ENCODE data around the gene TMEM238. TPM values are rescaled to one million over a fixed set of nuclear protein-coding genes. Genes with fewer than 3 reads are reported as not detected.
"Not testable (repeated sequence)": the region's sequence is repeated elsewhere in the genome, so short reads cannot be mapped to it uniquely, and the experiment has no call there.

The TMEM238 gene
- total RNA-seq, 6 experiments from 2014 or later, result 0.26 to 2.4 (median 0.64) TPM

GRCh38 chr19:55418185-55418584 lies 34.1 kb upstream of the TMEM238 start:
- peak; percentile 90 for DNase-seq
- Mint-ChIP-seq H3K4me3 (no peak overlapping the region), H3K27me3 (ENCODE audit: insufficient read depth) (peaks cover 8% of the 10 kb centered on the region), H3K4me1 (ENCODE audit: low read depth) (peaks cover 9% of the 10 kb centered on the region), H3K9me3 (no peaks in the 10 kb centered on the region), H3K27ac (peak overlapping the region; percentile 53; the same call in 1 of the 2 replicates), H3K36me3 (ENCODE audit: low read depth) (no peaks in the 10 kb centered on the region)
- peak; percentile 83 for TF ChIP-seq CTCF (IDR thresholded peaks at IDR 0.05)

GRCh38 chr19:55410168-55410567 lies 26.1 kb upstream of the TMEM238 start:
- Mint-ChIP-seq H3K9me3 (peaks cover 4% of the 10 kb centered on the region; the same call in 1 of the 2 replicates), H3K36me3 (ENCODE audit: low read depth) (peaks cover 16% of the 10 kb centered on the region), H3K4me1 (ENCODE audit: low read depth) (peaks cover 21% of the 10 kb centered on the region), H3K4me3 (no peak overlapping the region), H3K27me3 (ENCODE audit: insufficient read depth) (peaks cover 21% of the 10 kb centered on the region), H3K27ac (no peak overlapping the region)
- TF ChIP-seq CTCF (IDR thresholded peaks at IDR 0.05), result no peak
- no peak for DNase-seq

- not testable (repeated sequence) for H3K4me3 Mint-ChIP-seq, H3K9me3 Mint-ChIP-seq, DNase-seq
- Mint-ChIP-seq H3K4me1 (ENCODE audit: low read depth) (peaks cover 21% of the 10 kb centered on the region), H3K27me3 (ENCODE audit: insufficient read depth) (peaks cover 18% of the 10 kb centered on the region), H3K36me3 (ENCODE audit: low read depth) (peaks cover 16% of the 10 kb centered on the region), H3K27ac (peak overlapping the region; percentile 98)
Measured at GRCh38 chr19:55409179-55409578, 25.1 kb upstream of the TMEM238 start.

GRCh38 chr19:55408533-55408872 lies 24.4 kb upstream of the TMEM238 start:
- no peak for DNase-seq
- H3K9me3 Mint-ChIP-seq, result peaks cover 4% of the 10 kb centered on the region; the same call in 1 of the 2 replicates
- peaks cover 18% of the 10 kb centered on the region for H3K27me3 Mint-ChIP-seq (ENCODE audit: insufficient read depth)
- peaks cover 21% of the 10 kb centered on the region for H3K36me3 Mint-ChIP-seq (ENCODE audit: low read depth)
- peak overlapping the region; percentile 98 for H3K27ac Mint-ChIP-seq
- peak overlapping the region; percentile 83 for H3K4me3 Mint-ChIP-seq
- TF ChIP-seq CTCF (IDR thresholded peaks at IDR 0.05), result no peak
- H3K4me1 Mint-ChIP-seq (ENCODE audit: low read depth), result peaks cover 25% of the 10 kb centered on the region

GRCh38 chr19:55407800-55408532 lies 23.9 kb upstream of the TMEM238 start:
- Mint-ChIP-seq H3K27ac (peak overlapping the region; percentile 98), H3K4me1 (ENCODE audit: low read depth) (peaks cover 30% of the 10 kb centered on the region), H3K27me3 (ENCODE audit: insufficient read depth) (peaks cover 18% of the 10 kb centered on the region), H3K4me3 (peak overlapping the region; percentile 91), H3K9me3 (peaks cover 4% of the 10 kb centered on the region; the same call in 1 of the 2 replicates), H3K36me3 (ENCODE audit: low read depth) (peaks cover 27% of the 10 kb centered on the region)
- TF ChIP-seq CTCF (IDR thresholded peaks at IDR 0.05), result no peak
- DNase-seq, result peak; percentile 98

- Mint-ChIP-seq H3K27me3 (ENCODE audit: insufficient read depth) (peaks cover 18% of the 10 kb centered on the region), H3K27ac (peak within 1 kb of the TSS; percentile 98), H3K36me3 (ENCODE audit: low read depth) (peaks cover 31% of the 10 kb centered on the region), H3K4me3 (peak within 1 kb of the TSS; percentile 91), H3K4me1 (ENCODE audit: low read depth) (peaks cover 33% of the 10 kb centered on the region)
- not testable (repeated sequence) for DNase-seq, H3K9me3 Mint-ChIP-seq
Measured at GRCh38 chr19:55407550-55407799, 23.4 kb upstream of the TMEM238 start, which contains the start of gene UBE2S. Gene UBE2S, minus strand, starts transcription at chr19:55407788. Its CDS starts 199 bp downstream, at chr19:55407589.

All from HFFc6 (cell line).